Right kidney (tissue), 1 donor: ENCODE results near the gene KLF11.
A peak's percentile ranks its signal among the peaks of the same experiment; 100 is the strongest.

Source experiments
- DNase-seq: peaks from one replicate; pipeline ENCODE4 v3.0.0-alpha.2; 2016

KLF11 gene

GRCh38 chr2:10064932-10065772, 21.8 kb downstream of the KLF11 start:
- DNase-seq = no peak

- no peak for DNase-seq
These were observed 22.4 kb downstream of the KLF11 start for GRCh38 chr2:10065773-10066055.

- DNase-seq = no peak
These were observed 24.0 kb downstream of the KLF11 start for GRCh38 chr2:10067330-10067729.

GRCh38 chr2:10067881-10068280, 24.5 kb downstream of the KLF11 start:
- DNase-seq = no peak

- no peak for DNase-seq
These were observed 27.8 kb downstream of the KLF11 start for GRCh38 chr2:10071176-10071575.

GRCh38 chr2:10071595-10071994, 28.2 kb downstream of the KLF11 start:
- no peak for DNase-seq

- no peak for DNase-seq
These were observed 29.5 kb downstream of the KLF11 start for GRCh38 chr2:10072656-10073480.

- DNase-seq = no peak
These were observed 30.4 kb downstream of the KLF11 start for GRCh38 chr2:10073706-10074105.

GRCh38 chr2:10075101-10075500, 31.8 kb downstream of the KLF11 start:
- DNase-seq = no peak

- DNase-seq = no peak
These were observed 32.3 kb downstream of the KLF11 start for GRCh38 chr2:10075571-10076209.

- no peak for DNase-seq
These were observed 33.2 kb downstream of the KLF11 start for GRCh38 chr2:10076511-10076910.

GRCh38 chr2:10076988-10077527, 33.7 kb downstream of the KLF11 start:
- DNase-seq = no peak

- no peak for DNase-seq
These were observed 34.7 kb downstream of the KLF11 start for GRCh38 chr2:10078001-10078400.

- no peak for DNase-seq
These were observed 35.4 kb downstream of the KLF11 start for GRCh38 chr2:10078704-10079265.

- DNase-seq = peak; percentile 76
These were observed 36.0 kb downstream of the KLF11 start for GRCh38 chr2:10079266-10079869.

GRCh38 chr2:10079870-10080535, 36.7 kb downstream of the KLF11 start, which contains the start of gene CYS1:
CYS1 (minus strand) TSS chr2:10080411; CDS start chr2:10080223, 188 bp downstream.
- DNase-seq = no peak

GRCh38 chr2:10080536-10081304, 37.4 kb downstream of the KLF11 start:
- peak; percentile 56 for DNase-seq

GRCh38 chr2:10083046-10083445, 39.7 kb downstream of the KLF11 start:
- DNase-seq = no peak

- no peak for DNase-seq
These were observed 40.4 kb downstream of the KLF11 start for GRCh38 chr2:10083692-10084211.

- DNase-seq = no peak
These were observed 41.0 kb downstream of the KLF11 start for GRCh38 chr2:10084223-10084865.
